ENCODE results near the gene UBFD1.
"Not testable (repeated sequence)": the region's sequence is repeated elsewhere in the genome, so short reads cannot be mapped to it uniquely, and the experiment has no call there.

The UBFD1 gene

GRCh38 chr16:23527961-23528643 lies 29.4 kb upstream of the UBFD1 start:
- no peak for DNase-seq

GRCh38 chr16:23528644-23529310 lies 28.8 kb upstream of the UBFD1 start:
- no peak for DNase-seq

GRCh38 chr16:23530062-23530461 lies 27.5 kb upstream of the UBFD1 start:
- DNase-seq, result no peak

- DNase-seq, result no peak
Measured at GRCh38 chr16:23532448-23532847, 25.1 kb upstream of the UBFD1 start.

GRCh38 chr16:23534868-23535860 lies 22.4 kb upstream of the UBFD1 start:
- no peak for DNase-seq

- DNase-seq, result no peak
Measured at GRCh38 chr16:23535901-23536300, 21.6 kb upstream of the UBFD1 start.

- no peak for DNase-seq
Measured at GRCh38 chr16:23537390-23537789, 20.1 kb upstream of the UBFD1 start.

GRCh38 chr16:23538919-23539278 lies 18.6 kb upstream of the UBFD1 start:
- DNase-seq, result no peak

- DNase-seq, result no peak
Measured at GRCh38 chr16:23539984-23540816, 17.3 kb upstream of the UBFD1 start.

- not testable (repeated sequence) for DNase-seq
Measured at GRCh38 chr16:23540817-23541178, 16.7 kb upstream of the UBFD1 start.

GRCh38 chr16:23544436-23544835 lies 13.1 kb upstream of the UBFD1 start:
- no peak for DNase-seq

- DNase-seq, result no peak
Measured at GRCh38 chr16:23549938-23550337, 7.6 kb upstream of the UBFD1 start.

GRCh38 chr16:23552161-23552560 lies 5.4 kb upstream of the UBFD1 start:
- no peak for DNase-seq

- DNase-seq, result no peak
Measured at GRCh38 chr16:23554536-23554935, 3.0 kb upstream of the UBFD1 start.

- peak; percentile 7 for DNase-seq
Measured at GRCh38 chr16:23557779-23558702, 514 bp downstream of the UBFD1 start.

- DNase-seq, result no peak
Measured at GRCh38 chr16:23561586-23561985, 4.1 kb downstream of the UBFD1 start.

GRCh38 chr16:23562505-23562904 lies 5.0 kb downstream of the UBFD1 start:
- DNase-seq, result no peak

GRCh38 chr16:23563186-23563585 lies 5.7 kb downstream of the UBFD1 start:
- no peak for DNase-seq

GRCh38 chr16:23564575-23565363 lies 7.2 kb downstream of the UBFD1 start:
- no peak for DNase-seq

GRCh38 chr16:23566724-23567123 lies 9.2 kb downstream of the UBFD1 start:
- no peak for DNase-seq

All from fibroblast of skin of scalp (primary cell).